ENCODE measurements around the gene LPP.
"Not testable (repeated sequence)": the region's sequence is repeated elsewhere in the genome, so short reads cannot be mapped to it uniquely, and the experiment has no call there.

Gene LPP, protein sequence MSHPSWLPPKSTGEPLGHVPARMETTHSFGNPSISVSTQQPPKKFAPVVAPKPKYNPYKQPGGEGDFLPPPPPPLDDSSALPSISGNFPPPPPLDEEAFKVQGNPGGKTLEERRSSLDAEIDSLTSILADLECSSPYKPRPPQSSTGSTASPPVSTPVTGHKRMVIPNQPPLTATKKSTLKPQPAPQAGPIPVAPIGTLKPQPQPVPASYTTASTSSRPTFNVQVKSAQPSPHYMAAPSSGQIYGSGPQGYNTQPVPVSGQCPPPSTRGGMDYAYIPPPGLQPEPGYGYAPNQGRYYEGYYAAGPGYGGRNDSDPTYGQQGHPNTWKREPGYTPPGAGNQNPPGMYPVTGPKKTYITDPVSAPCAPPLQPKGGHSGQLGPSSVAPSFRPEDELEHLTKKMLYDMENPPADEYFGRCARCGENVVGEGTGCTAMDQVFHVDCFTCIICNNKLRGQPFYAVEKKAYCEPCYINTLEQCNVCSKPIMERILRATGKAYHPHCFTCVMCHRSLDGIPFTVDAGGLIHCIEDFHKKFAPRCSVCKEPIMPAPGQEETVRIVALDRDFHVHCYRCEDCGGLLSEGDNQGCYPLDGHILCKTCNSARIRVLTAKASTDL

DNA sequence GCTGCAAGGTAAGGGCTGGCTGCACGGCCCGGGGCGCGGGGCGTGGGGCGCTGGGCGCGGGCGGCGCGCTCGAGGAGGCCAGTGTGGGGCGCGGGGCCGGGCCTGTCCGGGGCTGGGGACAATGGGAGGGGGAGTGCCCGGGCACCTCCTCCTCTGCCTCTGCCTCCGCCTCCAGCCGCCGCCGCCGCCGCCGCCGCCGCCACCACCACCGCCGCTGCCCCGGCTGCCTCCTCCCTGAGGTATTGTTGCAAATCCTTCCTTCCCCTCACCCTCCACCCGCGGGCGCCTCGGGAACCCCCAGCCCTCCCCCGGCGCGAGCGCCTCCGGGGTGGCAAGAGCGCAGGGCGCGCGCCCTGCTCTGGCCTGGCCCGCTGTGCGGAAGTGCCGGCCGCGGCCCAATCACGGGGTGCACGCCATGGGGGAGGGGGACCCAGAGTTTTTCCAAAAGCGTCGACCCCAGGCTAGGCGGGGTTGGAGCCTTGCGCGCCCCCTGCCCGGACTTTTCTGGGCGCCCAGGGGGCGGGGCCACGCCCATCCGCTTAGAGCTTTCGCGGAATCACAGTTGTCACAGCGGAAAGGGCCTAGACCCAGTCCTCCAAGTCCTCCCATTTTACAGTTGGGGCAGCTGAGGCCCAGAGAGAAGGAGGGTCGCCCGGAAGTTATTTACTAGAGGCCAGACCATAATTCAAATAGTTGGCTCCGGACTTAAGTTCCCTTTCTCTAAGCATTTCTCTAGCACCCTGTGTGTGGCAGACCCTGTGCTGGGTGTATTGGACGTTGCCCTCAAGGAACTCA, at the start of gene LPP:
Gene LPP, plus strand, starts transcription at position 144 of the 795 bp plus-strand sequence. CDS start 251,964 bp downstream, outside the sequence.
- DNase-seq (ENCODE audit: low read depth in 2 of 2, low spot score in 1 of 2), result peak; percentile 44 to 74

DNA sequence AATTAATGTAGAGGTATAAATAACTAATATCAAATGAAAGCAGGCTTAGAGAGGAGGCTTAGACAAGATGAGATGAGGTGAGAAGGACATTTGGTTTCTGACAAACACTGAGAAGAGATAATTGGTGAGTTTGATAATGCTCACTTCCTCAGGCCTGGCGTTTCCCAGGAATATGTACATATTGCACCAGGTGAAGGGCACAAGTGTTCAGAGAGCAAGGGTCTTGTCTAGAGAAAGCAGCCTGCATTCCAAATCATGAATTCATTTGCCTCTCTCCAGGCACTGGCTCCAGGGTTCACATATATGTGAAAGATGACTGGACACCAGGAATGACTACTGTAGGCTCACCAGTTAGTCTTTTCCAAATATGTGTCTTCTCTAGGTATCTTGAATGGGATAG, 48.0 kb upstream of the LPP start:
- DNase-seq (ENCODE audit: low read depth in 2 of 2, low spot score in 1 of 2), result no peak

DNA sequence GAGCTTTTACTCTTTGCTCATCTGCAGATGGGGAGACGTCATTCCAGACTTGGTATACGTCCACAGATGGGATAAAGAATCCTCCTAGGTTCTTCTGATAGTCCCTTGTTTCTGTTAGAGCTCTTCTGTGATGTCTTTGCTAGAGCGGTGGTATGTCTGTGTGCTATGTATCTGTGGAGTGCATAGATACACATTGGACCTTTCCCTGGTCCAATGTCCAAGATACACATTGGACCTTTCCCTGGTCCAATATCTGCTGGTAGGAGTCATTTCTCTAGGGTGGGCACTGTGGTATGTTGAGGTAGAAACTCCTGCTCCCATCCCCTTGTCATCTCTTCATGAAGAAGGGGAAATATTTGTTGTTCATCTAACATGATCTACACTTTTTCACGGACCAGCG, 47.5 kb upstream of the LPP start:
- DNase-seq (ENCODE audit: low read depth in 2 of 2, low spot score in 1 of 2), result no peak

DNA sequence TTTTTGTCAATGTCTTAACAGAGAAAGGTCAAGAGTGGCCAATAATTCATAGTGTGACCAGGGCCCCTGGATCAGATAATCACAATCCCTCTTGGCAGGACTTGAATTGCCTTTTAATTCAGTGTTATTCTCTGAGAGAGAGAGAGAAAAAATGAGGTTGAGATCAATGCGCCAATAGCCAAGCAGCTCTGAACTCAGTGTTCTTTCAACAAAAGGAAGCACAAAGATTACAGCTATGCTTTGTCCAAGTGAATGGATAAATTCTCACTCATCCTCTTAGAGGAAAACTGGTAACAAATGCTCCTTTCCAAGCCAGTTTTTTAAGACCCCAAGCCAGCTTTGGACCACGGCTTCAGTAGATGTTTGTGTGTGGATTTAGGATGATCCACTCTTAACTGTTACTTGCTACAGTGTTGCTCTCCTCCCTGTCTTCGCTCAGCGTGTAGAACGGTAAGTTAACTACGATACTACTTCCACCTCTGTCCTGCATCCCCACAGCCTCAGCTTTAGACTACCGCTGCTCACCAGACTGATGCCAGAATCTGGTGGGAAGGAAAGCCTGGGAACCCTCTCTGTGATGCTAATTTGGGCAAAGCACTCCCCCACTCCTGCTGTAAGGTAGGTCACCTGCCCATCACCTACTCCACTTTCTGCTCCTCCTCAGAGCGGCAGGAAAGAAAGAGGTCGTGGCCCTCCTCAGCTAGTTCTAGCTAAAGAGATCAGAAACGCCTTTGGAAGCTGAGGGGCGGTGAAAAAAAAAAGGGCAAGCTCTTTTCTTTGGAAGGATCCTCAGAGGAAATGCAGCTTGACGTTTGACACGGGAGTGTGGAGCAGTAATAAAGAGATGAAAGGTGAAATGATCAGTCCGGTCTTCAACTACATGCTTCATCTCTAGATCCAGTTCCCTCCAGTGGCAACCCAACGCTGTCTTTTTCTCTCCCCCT, 46.8 kb upstream of the LPP start:
- no peak for DNase-seq (ENCODE audit: low read depth in 2 of 2, low spot score in 1 of 2)

DNA sequence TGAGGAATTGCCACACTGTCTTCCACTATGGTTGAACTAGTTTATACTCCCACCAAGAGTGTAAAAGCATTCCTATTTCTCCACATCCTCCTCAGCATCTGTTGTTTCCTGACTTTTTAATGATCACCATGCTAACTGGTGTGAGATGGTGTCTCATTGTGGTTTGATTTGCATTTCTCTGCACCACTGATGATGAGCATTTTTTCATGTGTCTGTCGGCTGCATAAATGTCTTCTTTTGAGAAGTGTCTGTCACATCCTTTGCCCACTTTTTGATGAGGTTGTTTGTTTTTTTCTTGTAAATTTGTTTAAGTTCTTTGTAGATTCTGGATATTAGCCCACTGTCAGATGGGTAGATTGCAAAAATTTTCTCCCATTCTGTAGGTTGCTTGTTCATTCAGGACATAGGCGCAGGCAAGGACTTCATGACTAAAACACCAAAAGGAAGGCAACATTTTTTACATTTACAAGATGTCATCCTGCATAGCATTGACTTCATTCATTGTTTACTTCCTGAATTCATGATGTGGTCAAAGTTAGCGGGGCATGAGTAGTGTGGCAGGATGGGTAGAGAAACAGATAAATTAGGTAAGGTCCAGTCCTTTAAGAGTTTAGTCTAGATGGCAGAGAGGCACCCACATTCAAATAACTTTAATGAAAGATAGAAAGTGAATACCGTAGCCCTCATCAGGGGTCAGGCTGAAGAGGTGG, 45.1 kb upstream of the LPP start:
- no peak for DNase-seq (ENCODE audit: low read depth in 2 of 2, low spot score in 1 of 2)

DNA sequence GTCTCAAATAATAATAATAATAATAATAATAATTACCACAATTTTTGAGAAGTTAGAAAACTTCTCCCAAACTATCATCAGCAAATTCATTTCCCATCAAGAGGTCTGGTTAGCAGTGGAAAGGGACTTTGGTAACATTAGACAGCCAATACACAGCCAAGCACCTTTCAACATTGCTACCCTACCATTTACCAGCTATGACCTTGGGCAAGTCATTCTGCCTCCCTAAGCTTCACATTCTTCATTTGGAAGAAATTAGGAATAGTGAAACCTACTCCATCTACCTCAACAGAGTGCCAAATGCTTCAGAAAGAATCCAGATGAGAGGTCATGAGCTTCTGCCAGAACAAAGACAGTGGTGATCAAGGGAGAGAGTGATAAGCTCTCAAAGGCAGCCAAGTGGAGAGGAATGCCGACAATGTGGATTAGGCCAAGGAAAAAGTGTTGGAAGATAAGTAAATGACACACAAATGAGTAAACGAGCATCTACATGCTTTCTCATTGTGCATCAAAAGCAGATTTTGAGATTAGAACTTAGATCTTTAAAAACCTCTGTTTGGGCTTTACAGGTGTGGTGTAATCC, 42.9 kb upstream of the LPP start:
- no peak for DNase-seq (ENCODE audit: low read depth in 2 of 2, low spot score in 1 of 2)

DNA sequence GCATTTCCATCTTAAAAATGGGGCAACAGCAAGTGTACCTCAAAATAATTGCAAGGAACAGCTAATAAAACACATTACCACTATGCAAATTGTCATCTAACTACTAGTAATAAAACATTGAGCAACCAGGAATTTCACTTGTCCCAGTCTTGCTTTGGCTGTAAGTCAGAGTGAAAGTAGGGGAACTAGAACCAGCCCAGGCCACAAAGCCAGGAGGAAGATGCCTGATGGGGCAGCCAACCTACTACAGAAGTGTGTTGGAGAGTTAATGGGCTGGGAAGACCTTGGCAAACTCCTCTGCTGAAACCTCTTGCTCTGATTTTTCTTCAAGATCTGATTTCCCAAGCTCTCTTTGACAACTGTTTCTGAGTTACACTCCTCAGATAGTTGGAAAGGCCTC, 40.2 kb upstream of the LPP start:
- DNase-seq (ENCODE audit: low read depth in 2 of 2, low spot score in 1 of 2), result no peak

DNA sequence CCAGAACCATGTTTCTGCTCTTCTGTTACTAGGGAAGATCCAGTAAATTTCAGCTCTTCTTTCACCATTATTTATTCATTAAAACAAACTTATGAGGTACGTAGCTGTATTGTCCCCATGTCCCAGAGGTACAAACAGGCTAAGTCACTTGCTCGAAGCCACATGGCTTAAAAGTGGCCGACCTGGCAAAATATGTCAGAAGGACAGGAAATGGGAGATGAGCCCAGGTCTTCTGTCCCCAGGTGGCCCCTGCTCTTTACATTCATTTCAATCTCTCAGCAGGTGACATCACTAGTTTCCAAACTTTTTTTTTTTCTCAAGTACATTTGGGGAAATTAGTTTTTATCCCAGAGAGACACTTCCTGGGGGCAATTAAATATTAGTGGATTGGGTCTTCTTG, 34.1 kb upstream of the LPP start:
- DNase-seq (ENCODE audit: low read depth in 2 of 2, low spot score in 1 of 2), result no peak

DNA sequence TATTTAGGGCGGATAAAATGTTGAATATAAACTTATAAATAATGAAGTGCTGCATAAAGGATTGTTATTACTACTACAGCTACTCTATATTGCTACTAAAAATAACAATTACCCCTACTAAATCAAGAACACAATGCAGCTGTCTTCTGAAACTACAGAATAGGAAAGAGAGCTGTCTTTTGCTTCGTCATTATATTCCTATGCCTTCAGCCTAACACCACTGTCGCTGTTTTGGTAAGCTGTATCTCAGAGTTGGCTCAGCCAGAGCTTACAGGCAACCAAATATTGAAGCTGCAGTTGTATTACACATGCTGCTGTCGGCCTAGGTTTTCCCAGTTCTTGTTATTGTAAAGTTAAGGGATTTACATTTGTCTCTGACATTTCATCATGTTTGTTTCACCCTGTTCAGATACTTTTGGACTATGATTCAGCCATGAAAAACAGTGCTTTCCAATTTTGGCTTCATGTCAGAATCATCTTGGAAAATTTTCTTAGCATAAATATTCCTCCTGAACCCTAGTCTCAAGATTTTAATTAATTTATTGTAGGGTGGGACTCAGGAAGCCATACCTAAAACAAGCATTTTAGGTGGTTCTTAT, 31.3 kb upstream of the LPP start:
- DNase-seq (ENCODE audit: low read depth in 2 of 2, low spot score in 1 of 2), result no peak

DNA sequence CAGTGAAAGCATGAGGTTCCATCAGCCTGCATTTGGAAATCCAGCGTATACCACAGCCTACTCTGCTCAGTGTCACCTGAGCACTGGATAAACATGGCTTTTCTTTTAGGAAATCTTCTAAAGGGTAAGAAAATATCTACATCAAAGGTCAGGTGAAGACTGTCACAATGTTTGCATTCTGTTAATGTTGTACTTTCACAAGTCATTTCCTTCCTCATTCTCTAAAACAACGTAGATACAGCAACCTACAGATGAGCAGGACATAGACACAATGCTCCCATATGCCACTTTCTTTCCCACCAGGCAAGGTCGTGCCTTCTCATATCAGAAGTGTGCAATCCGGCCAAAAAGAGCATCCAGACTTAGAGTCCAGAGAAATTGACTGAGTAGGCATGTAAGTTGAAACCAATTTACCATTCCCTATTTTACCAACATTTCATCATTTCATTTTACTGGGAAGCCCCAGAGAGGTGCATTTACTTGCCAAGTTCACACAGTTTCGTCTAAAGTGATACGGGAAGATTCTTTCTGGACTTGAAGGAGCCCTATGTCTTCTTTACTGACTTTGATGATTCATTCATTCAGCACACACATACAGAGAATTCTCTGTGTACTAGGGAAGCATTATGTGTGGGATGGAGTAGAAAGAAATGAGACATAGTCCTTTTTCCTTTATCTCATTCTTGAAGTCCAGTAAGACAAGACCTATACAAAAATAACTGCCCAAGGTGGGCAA, 30.6 kb upstream of the LPP start:
- DNase-seq (ENCODE audit: low read depth in 2 of 2, low spot score in 1 of 2), result no peak

DNA sequence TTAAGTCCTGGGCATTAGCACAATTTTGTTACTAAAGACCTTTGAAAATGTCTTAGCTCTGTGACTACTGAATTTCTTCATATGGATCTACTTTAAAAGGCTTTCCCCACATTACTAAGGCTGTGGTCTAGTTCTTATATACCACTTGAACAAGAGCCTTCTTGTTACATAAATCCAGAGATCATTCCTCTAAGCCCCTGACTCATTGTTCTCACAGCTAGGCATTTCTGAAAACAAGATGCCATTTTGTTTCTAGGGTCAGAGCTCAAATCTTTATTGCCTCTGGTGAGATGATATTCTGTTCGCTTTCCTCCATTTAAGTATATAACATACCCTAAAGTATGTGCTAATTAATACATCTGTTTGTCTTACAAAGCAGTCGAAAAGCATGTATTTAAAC, 29.8 kb upstream of the LPP start:
- DNase-seq (ENCODE audit: low read depth in 2 of 2, low spot score in 1 of 2), result no peak

DNA sequence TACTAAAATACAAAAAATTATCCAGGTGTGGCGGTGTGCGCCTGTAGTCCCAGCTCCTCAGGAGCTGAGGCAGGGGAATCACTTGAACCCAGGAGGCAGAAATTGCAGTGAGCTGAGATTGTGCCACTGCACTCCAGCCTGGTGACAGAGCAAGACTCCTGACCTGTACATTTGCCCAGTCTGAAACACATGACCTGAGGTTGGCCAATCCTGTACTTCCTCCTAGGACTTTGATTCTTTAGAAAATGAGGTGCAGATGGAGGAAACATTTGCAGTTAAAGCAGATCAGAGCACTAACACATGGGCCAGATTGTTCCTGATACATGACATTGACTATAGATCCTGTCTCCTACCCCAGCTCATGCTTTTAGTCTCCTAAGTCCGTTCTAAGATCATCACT, 28.9 kb upstream of the LPP start:
- DNase-seq (ENCODE audit: low read depth in 2 of 2, low spot score in 1 of 2), result no peak

DNA sequence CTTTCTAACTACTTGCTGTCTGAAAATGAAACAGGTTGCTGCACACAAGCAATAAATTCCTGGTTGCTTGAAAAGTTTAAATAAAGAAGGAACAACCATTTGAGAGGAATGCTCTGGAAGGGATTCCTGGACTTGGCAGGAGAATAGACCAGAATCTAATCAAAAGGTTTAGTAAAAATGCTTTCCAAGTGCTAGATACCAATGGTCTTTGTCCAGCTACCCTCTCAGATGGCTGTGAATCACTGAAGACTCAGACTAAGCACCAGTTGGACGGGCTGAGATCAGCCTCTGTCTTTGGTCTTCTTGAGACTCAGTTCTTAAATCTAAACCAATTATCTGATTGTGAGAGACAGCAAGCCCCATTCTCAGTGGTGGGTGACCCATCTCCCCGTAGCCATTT, 27.7 kb upstream of the LPP start:
- DNase-seq (ENCODE audit: low read depth in 2 of 2, low spot score in 1 of 2), result no peak

DNA sequence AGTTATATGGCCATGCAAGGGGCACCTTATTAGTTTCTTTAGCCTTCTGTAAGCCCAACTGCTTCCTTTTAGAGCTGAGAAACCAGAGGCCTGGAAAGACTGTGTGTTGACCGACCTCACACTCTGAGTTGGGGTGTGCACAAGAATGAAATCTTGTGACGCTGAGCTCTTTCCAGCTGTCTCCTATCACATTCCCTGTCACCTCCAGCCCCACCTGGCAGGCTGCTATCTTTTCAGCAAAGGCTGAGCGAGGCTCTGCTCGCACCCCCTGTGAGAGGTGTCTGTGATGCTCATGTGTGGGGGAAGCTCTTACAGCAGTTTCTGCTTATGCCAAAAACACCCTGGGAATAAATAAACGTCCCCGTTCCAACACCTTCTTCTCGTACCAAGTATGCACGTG, 27.0 kb upstream of the LPP start:
- no peak for DNase-seq (ENCODE audit: low read depth in 2 of 2, low spot score in 1 of 2)

DNA sequence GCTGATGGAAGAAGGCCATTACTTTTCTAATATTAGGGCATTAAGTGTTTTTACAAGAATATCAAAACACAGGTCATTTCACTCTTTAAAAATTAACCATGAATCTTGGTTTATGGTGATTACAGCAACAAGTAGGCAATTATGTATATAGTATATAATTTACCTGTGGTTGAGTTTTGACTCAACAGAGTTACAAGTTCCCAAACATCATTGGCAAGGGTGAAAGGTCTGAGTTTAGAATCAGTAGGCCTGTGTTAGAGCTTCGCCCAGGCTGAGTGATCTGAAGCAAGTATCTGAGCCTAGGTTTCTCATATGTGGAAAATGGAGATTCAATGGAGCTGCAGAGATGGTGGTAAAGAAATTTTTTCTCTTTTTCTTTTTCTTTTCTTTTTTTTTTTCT, 25.1 kb upstream of the LPP start:
- no peak for DNase-seq (ENCODE audit: low read depth in 2 of 2, low spot score in 1 of 2)

DNA sequence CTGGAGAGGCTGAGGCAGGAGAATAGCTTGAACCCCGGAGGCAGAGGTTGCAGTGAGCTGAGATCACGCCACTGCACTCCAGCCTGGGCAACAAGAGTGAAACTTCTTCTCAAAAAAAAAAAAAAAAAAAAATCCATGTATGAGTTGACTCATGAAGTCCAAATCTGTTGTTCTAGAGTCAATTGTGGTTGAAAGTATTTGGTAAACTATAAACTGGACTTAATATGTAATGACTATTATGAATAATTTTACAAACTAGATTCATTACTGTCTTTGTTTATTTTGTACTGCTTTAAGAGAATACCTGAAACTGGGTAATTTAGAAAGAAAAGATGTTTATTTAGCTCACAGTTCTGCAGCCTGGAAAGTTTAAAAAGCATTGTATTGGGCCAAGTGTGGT, 22.9 kb upstream of the LPP start:
- not testable (repeated sequence) for DNase-seq (ENCODE audit: low read depth in 2 of 2, low spot score in 1 of 2)

DNA sequence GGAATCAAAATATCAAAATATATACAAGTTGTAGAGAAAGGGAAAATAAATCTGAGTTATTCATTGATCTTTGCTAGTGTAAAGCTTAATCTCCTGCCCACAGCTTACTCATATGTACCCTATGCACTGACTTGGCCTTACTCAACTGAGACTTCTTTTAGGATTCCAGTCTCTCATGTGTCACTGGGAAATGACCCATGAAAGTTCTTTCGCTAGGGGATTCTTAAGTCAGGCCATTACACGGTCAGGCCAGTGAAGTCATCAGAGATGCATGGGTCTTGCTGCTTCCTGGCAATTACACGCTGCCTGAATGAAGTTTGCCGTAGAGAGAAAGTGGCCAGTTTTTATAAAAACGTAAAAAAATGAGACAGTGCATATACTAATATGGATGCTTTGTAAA, 20.7 kb upstream of the LPP start:
- DNase-seq (ENCODE audit: low read depth in 2 of 2, low spot score in 1 of 2), result no peak

DNA sequence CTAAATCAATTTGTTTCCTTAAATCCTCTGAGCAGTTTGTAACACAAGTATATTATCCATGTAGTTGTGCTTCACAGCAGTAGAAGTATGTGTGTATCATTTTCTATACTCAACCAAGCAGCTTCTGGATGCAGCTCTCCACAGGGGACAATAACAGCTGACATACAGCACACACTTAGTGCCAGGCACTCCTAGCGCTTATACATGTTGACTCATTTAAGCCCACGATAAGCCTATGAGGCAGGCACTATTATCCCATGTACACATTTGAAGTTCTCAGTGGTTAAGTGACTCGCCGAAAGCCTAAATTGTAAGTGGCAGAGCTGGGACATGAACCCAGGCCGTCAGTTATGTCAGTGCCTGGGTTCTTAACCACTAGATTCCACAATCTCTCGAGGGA, 20.3 kb upstream of the LPP start:
- no peak for DNase-seq (ENCODE audit: low read depth in 2 of 2, low spot score in 1 of 2)

DNA sequence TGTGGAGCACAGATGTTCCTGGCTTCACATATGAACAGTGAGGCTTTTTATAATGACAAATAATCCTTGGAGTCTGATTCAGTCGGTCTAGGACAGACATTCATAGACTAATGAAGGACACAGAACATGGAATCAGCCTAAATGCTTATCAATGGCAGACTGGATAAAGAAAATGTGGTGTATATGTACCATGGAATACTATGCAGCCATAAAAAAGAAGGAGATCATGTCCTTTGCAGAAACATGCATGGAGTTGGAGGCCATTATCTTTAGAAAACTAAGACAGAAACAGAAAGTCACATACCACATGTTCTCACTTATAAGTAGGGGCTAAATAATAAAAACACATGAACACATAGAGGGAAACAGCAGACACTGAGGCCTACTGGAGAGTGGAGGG, 19.9 kb upstream of the LPP start:
- no peak for DNase-seq (ENCODE audit: low read depth in 2 of 2, low spot score in 1 of 2)

Data from stimulated activated CD8-positive, alpha-beta memory T cell treated with anti-CD3 and anti-CD28 coated beads, Interleukin-4, amount 100 ng/mL, for 4 hours (primary cell).